GM19468 (cell line): ENCODE data around the gene HDGF.

Experiments
- ATAC-seq: cut with Tn5 transposase; IDR thresholded peaks from one replicate; pipeline ENCODE4 v1.9.1; 2021; ENCODE audit warnings: mild to moderate bottlenecking, moderate library complexity, moderate number of reproducible peaks; ENCODE audit not compliant: unreplicated experiment; ENCODE audit errors: extremely low read depth

The HDGF gene

DNA sequence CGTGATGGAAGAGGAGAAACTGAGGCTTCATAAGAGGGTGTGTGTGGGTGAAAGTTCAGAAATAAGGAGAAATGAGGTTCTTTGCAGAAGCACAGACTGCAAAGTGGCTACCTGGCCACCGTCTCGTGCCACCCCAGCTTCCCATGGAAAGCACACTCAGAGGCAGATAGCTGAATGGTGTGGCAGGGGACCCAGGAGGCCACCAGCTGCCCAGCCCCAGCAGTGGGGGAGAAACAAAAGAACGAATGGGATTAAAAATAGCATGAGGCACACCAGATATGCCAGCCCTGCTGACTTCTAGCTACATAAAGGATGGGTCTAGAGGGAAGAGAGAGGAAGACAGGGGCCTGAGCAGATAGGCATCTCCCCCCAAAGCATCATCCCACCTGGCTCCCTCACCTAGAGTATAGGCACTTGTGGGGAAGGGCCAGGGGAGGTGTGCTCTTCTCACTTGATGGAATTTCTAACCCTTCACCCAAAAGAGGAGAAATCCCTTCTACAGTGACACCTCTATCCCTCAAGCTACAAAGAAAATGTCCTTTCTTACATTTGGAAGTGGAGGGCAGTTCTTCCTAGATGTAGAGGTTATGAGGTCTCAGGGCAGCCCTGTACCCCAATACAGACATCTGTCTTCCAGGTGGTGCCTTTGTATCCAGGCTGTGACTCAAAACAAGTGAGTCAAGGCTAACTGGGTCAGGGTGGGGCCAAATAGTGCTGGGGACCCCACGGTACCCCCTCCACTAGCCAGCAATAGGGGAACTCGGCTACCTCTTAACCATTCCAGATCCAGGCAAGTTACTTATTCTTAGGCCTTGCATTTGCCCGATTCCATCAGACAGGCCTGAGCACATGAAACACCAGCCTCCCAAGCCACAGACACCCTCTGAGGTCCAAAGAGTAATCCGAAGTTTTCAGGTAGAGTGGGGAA is 3.5 kb downstream of the HDGF start:
- ATAC-seq: no peak

DNA sequence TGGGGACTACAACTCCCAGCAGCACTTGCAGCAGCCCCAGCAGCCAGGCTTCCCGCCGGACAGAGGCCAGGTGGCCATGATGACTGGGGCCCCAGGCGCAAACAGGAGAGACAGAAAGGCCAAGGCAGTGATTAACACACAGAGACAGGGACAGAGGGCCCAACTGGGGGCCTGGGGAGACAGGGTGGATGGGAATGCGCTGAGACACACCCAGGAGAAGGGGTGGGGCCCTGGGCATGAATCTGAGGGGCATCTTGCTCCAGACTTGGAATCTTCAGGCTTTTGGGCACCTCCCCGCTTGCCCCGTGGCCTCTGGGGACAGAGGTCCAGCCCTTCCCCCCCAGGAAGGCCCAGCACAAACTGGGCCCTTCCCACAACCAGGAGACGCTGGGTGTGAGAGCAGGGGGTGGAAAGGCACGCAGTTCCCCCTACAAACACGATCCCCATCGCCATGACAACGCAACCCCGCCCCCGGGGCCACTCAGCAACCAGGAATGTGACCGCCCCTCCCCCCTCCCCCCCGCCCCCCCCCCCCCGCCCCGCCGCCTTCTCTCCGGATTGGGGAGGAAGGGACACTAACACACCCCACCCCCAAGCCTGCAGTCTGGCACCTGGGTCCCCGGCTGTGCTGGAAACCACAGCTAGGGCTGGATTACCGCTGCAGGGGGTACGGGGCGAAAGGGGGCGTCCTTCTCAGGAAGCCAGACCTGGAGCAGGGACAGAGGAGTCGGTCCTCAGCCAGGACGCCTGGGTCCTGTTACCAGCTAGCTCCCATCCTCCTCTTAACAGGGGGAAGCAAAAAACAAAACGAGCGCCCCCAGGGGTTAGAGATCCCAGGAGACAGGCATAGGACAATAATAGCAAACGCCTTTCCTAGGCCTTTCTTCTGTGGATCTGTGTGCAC is 4.5 kb downstream of the HDGF start:
- no peak for ATAC-seq

- ATAC-seq: no peak
Measured at GRCh38 chr1:156746406-156746727, 5.1 kb downstream of the HDGF start.

GRCh38 chr1:156745881-156746280 is 5.6 kb downstream of the HDGF start:
- no peak for ATAC-seq

DNA sequence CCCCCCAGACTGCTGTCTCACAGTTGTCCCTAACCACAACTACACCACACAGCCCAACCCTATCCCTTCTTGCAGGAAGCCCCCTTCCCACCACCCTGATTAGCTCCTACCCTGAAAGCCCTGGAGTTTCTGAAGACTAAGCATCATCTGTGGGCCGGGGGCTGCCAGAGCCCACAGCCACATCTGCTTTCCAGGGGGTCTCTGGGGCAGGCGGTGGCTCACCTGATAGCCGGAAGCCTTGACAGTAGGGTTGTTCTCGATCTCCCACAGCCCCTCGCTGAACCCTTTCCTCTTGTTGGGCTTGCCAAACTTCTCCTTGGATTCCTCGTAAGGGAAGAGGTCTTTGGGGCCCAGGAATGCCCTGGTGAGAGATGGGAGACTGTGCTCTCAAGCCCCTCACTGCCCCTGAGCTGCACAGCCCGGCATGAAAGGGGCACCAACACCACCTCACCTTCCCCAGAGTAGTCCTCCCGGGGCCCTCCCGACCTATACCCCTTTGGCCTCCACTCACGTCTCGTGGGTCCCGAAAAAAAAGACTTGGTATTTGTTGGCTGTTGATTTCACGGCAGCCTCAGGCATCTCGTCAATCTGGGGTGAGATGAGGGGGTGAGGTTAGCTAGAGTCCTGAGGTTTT is 6.6 kb downstream of the HDGF start:
- no peak for ATAC-seq

- no peak for ATAC-seq
Measured at GRCh38 chr1:156744344-156744743, 7.1 kb downstream of the HDGF start.

DNA sequence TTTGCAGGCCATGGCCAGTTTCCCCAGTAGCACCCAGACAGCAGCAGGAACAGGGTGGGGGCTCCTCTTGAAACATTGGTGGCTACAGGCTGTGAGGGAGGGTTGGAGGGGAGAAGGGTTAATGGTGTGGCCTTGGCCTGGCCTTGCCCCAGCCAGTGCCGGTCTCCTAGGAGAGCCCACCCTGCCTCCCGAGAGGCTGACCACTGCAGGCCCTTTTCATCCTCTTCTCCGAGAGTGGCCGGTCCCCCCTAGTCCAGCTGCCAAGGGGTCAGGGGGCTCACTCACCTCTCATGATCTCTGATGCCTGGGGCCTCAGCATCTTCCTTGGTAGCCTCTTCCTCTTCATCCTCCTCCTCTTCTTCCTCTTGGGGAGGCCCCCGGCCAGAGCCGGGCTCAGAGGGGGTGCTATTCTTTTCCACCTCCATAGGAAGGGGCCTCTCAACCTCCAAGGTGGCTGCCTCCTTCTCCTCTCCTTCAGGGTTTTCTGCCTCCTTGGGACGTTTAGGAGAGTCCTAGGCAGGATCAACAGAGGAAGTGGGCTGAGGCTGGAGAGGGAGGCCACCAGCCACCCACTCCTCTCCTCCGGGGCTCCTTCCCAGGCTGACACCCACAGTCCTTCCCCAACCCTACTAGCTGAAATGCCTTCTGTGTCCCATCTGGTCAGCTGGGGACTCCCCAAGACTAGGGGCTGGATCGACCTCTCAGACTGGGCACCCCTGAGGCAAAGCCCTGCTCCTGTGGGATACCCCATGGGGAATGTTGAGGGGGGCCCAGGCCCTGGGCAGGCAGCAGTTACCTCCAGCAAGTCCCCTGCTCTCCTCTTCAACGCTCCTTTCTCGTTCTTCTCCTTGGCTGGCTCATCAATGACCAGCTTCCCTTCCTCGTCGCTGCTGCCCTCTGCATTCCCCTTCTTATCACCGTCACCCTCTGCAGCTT is 7.8 kb downstream of the HDGF start:
- no peak for ATAC-seq

GRCh38 chr1:156742801-156743200 is 8.7 kb downstream of the HDGF start:
- ATAC-seq: no peak

GRCh38 chr1:156742017-156742416 is 9.5 kb downstream of the HDGF start:
- no peak for ATAC-seq

GRCh38 chr1:156741481-156741983 is 9.9 kb downstream of the HDGF start:
- ATAC-seq: no peak

GRCh38 chr1:156740741-156741480 is 10.6 kb downstream of the HDGF start, which contains the start of gene MRPL24:
TSS of gene MRPL24 (minus strand) at chr1:156741088. CDS start at chr1:156738704, 2,384 bp downstream.
- peak; percentile 62 for ATAC-seq

DNA sequence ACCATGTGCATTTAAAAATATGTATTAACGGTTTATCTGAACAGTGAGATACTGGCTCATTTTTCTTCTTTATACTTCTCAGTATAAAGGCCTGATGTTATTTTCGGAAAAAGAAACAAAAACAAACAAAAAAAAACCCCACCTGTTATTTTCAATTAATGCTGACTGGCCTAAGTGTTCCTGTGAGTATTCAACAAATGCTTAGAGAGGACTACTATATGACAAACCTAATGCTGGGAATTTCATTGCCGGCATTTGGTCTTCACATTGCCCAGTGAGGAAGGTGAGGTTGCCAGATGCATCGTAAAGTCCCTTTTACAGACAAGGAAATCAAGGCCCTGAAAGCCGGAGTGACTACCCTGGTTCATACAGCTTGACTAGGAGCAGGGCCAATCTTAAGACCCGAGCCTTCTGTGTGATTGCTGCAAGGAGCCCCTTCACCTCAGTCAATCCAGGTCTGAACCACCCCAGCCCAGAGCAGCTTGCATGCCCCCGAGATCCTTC is 11.2 kb downstream of the HDGF start:
- no peak for ATAC-seq

DNA sequence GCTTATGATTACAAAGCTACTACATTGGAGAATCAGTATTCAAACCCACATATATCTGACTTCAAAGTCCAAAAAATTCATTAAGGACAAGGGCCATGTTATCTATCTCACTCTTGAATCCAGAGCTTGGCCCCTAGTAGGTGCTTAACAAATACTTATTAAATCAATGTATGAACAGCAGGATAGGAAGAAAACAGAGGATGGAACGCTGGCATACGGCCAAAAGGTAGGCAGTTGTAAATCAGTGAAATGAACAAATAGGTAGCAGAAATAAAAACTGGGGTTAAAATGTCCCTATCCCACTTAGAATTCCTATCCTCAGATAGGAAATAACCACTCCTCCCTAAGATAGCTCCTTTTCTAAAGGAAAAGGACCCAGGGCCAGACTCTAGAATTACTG is 12.6 kb downstream of the HDGF start:
- no peak for ATAC-seq

- no peak for ATAC-seq
Measured at GRCh38 chr1:156738407-156738806, 13.1 kb downstream of the HDGF start.

DNA sequence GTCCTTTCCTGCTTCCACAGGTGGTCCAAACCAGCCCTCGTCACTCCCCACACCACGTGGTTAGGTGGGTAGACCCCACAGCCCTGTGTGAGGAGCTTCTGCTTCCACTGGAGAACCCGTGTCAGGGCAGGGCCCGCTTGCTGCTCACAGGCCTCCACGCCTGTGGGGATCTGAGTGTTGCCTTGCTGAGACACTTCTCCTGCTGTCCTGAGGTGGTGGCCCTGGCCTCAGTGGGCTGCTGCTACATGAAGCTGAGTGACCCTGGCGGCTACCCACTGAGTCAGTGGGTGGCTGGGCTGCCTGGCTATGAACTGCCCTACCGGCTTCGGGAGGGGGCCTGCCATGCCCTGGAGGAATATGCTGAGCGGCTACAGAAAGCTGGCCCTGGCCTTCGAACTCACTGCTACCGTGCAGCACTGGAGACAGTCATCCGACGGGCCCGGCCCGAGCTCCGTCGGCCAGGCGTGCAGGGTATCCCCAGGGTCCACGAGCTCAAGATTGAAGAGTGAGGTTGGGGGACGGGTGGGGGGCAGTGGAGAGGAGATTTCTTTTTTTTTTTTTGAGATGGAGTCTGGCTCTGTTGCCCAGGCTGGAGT is 17.4 kb downstream of the HDGF start:
- no peak for ATAC-seq

- ATAC-seq: peak; percentile 77
Measured at GRCh38 chr1:156728599-156729462, 22.6 kb downstream of the HDGF start, which contains the start of gene ISG20L2. TSS of gene ISG20L2 (minus strand) at chr1:156728766. CDS start at chr1:156727652, 1,114 bp downstream.
